HG03108 (cell line): Measurements from ENCODE around the gene ZNF169.
"Not testable (repeated sequence)": the region's sequence is repeated elsewhere in the genome, so short reads cannot be mapped to it uniquely, and the experiment has no call there.

ENCODE experiments used
- ATAC-seq: cut with Tn5 transposase; IDR thresholded peaks from one replicate; pipeline ENCODE4 v1.9.1; 2021; ENCODE audit warnings: moderate library complexity; ENCODE audit not compliant: unreplicated experiment

Gene ZNF169

GRCh38 chr9:94286116-94286515 lies 27.0 kb downstream of the ZNF169 start:
- ATAC-seq: no peak

GRCh38 chr9:94287877-94288513 lies 28.9 kb downstream of the ZNF169 start:
- ATAC-seq: no peak

- ATAC-seq: no peak
These were observed 30.6 kb downstream of the ZNF169 start for GRCh38 chr9:94289691-94290090.

GRCh38 chr9:94298949-94299599 lies 40.0 kb downstream of the ZNF169 start:
- ATAC-seq: no peak

- ATAC-seq: no peak
These were observed 41.6 kb downstream of the ZNF169 start for GRCh38 chr9:94300470-94301301.

GRCh38 chr9:94301583-94301982 lies 42.5 kb downstream of the ZNF169 start:
- no peak for ATAC-seq

GRCh38 chr9:94302426-94302825 lies 43.3 kb downstream of the ZNF169 start:
- no peak for ATAC-seq

GRCh38 chr9:94303321-94303720 lies 44.2 kb downstream of the ZNF169 start:
- no peak for ATAC-seq

- not testable (repeated sequence) for ATAC-seq
These were observed 56.2 kb downstream of the ZNF169 start for GRCh38 chr9:94315034-94315984.

- peak; percentile 89 for ATAC-seq
These were observed 57.1 kb downstream of the ZNF169 start for GRCh38 chr9:94316236-94316635.

GRCh38 chr9:94317949-94318657 lies 59.0 kb downstream of the ZNF169 start:
- ATAC-seq: not testable (repeated sequence)

GRCh38 chr9:94322342-94322940 lies 63.3 kb downstream of the ZNF169 start:
- not testable (repeated sequence) for ATAC-seq

- ATAC-seq: not testable (repeated sequence)
These were observed 64.2 kb downstream of the ZNF169 start for GRCh38 chr9:94323153-94323798.

- not testable (repeated sequence) for ATAC-seq
These were observed 66.5 kb downstream of the ZNF169 start for GRCh38 chr9:94325583-94325982.

- ATAC-seq: not testable (repeated sequence)
These were observed 69.4 kb downstream of the ZNF169 start, which contains the start of gene NUTM2F for GRCh38 chr9:94328544-94328943. Gene NUTM2F, minus strand, starts transcription at chr9:94328644. Its CDS starts 21 bp downstream, at chr9:94328623.

GRCh38 chr9:94336445-94336844 lies 77.3 kb downstream of the ZNF169 start:
- not testable (repeated sequence) for ATAC-seq

- not testable (repeated sequence) for ATAC-seq
These were observed 79.6 kb downstream of the ZNF169 start for GRCh38 chr9:94338723-94339122.

- ATAC-seq: not testable (repeated sequence)
These were observed 80.6 kb downstream of the ZNF169 start for GRCh38 chr9:94339657-94340056.

- ATAC-seq: not testable (repeated sequence)
These were observed 81.7 kb downstream of the ZNF169 start for GRCh38 chr9:94340750-94341149.
